PC-3 (cell line): ENCODE results near the gene AXIN2. TPM values are rescaled to one million over a fixed set of nuclear protein-coding genes. Genes with fewer than 3 reads are reported as not detected.

Experiments
- ATAC-seq: fragments of 200-7000 bp; cut with Tn5 transposase; 2 replicates; pipeline ENCODE4 v1.9.1; 2020; ENCODE audit warnings: mild to moderate bottlenecking, moderate library complexity
- BruUV-seq: library from RNA; stranded (reverse); fragments of 400-500 nt; replicated peaks from 2 replicates; lab custom pipeline; 2021; lab: Mats Ljungman, UMichigan
- CTCF ChIA-PET: fragments of 300-600 bp; sonication (Branson Sonifier 250); formaldehyde crosslinking; loops from one replicate; lab custom pipeline; 2022; ENCODE audit warnings: antibody characterized with exemption; lab: Charles Lee
- POLR2A ChIA-PET: fragments of 300-600 bp; sonication (Branson Sonifier 250); formaldehyde crosslinking; loops from one replicate; lab custom pipeline; 2022; ENCODE audit warnings: antibody characterized with exemption; ENCODE audit not compliant: unreplicated experiment; lab: Charles Lee
- DNase-seq: peaks from one replicate; pipeline ENCODE4 v3.0.0-alpha.2; 2015
- H2AFZ ChIP-seq: fragments of 300-600 bp; sonication (generic); 2 replicates; pipeline ENCODE4 v1.6.0; 2016; ENCODE audit warnings: antibody characterized with exemption, low read length
- H3F3A ChIP-seq: fragments of 300-600 bp; sonication (generic); one replicate; pipeline ENCODE4 v1.6.0; 2017; ENCODE audit warnings: antibody characterized with exemption, low read length, control low read depth, mild to moderate bottlenecking; ENCODE audit not compliant: unreplicated experiment
- H3K27ac ChIP-seq: fragments of 300-600 bp; sonication (generic); 2 replicates; pipeline ENCODE4 v1.5.1; 2016; ENCODE audit warnings: mild to moderate bottlenecking, low read length
- H3K27me3 ChIP-seq: fragments of 300-600 bp; sonication (generic); 2 replicates; pipeline ENCODE4 v1.6.1; 2016; ENCODE audit warnings: low read length, mixed read lengths
- H3K36me3 ChIP-seq: fragments of 300-600 bp; sonication (generic); 2 replicates; pipeline ENCODE4 v1.6.1; 2016; ENCODE audit warnings: low read depth, mixed run types, low read length, mixed read lengths
- H3K4me1 ChIP-seq: fragments of 300-600 bp; sonication (generic); 2 replicates; pipeline ENCODE4 v1.5.1; 2016; ENCODE audit warnings: low read length; ENCODE audit not compliant: insufficient read depth
- H3K4me2 ChIP-seq: fragments of 300-600 bp; sonication (generic); 2 replicates; pipeline ENCODE4 v1.6.0; 2016; ENCODE audit warnings: low read length
- H3K4me3 ChIP-seq: fragments of 300-600 bp; sonication (generic); 2 replicates; pipeline ENCODE4 v1.5.1; 2016; ENCODE audit warnings: mild to moderate bottlenecking, low read length, mixed read lengths
- H3K79me2 ChIP-seq: fragments of 300-600 bp; sonication (generic); 2 replicates; pipeline ENCODE4 v1.6.1; 2017; ENCODE audit warnings: low read length, mixed read lengths
- H3K9ac ChIP-seq: fragments of 300-600 bp; sonication (generic); 2 replicates; pipeline ENCODE4 v1.6.0; 2016; ENCODE audit warnings: mild to moderate bottlenecking, low read length
- H3K9me2 ChIP-seq: fragments of 300-600 bp; sonication (generic); replicated peaks from 2 replicates; pipeline ENCODE4 v1.6.1; 2016; ENCODE audit warnings: mixed run types, low read length, mixed read lengths
- H3K9me3 ChIP-seq: fragments of 300-600 bp; sonication (generic); 2 replicates; pipeline ENCODE4 v1.6.1; 2016; ENCODE audit warnings: low read length, mixed read lengths
- H4K20me1 ChIP-seq: fragments of 300-600 bp; sonication (generic); 2 replicates; pipeline ENCODE4 v1.6.1; 2016; ENCODE audit warnings: low read length, mixed read lengths
- EZH2 ChIP-seq: fragments of 300-600 bp; sonication (generic); IDR thresholded peaks from one replicate; pipeline ENCODE4 v1.6.1; 2017; ENCODE audit warnings: antibody characterized with exemption, mild to moderate bottlenecking, low read length; ENCODE audit not compliant: unreplicated experiment
- EZH2phosphoT487 ChIP-seq: fragments of 300-600 bp; sonication (generic); IDR thresholded peaks from 2 replicates; pipeline ENCODE4 v1.6.1; 2018; ENCODE audit warnings: mild to moderate bottlenecking, antibody characterized with exemption, low read length, borderline replicate concordance
- intact Hi-C: fragments of 100-400 bp; cut with micrococcal nuclease; formaldehyde crosslinking; loops from 2 replicates; pipeline ENCODE4 v1.9.0; 2023
- total RNA-seq: library from RNA; depleted of rRNA; stranded (reverse); fragments of >200 nt; gene quantifications from 2 replicates; pipeline ENCODE4 v1.2.3, GENCODE V29; 2014
- TF ChIP-seq, protein P1 (sequence below): fragments of 300-600 bp; sonication (generic); conservative IDR thresholded peaks from 2 replicates; pipeline ENCODE4 v1.5.1; 2017; ENCODE audit warnings: antibody characterized with exemption, low read depth, mild to moderate bottlenecking, low read length

AXIN2 gene
- total RNA-seq, 1 experiment from 2014 or later, result 2.0 TPM

GRCh38 chr17:65541453-65541852 is 20.0 kb downstream of the AXIN2 start:
- Histone ChIP-seq H3K4me2 (no peak overlapping the region), H3K4me3 (no peak overlapping the region), H3K9ac (no peak overlapping the region), H3F3A (no peaks in the 10 kb centered on the region), H3K27me3 (no peaks in the 10 kb centered on the region), H3K9me2 (no peaks in the 10 kb centered on the region), H3K79me2 (no peaks in the 10 kb centered on the region), H3K4me1 (peaks cover 11% of the 10 kb centered on the region), H4K20me1 (no peaks in the 10 kb centered on the region), H3K36me3 (no peaks in the 10 kb centered on the region), H2AFZ (no peak overlapping the region), H3K27ac (no peak overlapping the region), H3K9me3 (no peaks in the 10 kb centered on the region)
- no peak for TF ChIP-seq EZH2phosphoT487
- TF ChIP-seq, protein P1, sequence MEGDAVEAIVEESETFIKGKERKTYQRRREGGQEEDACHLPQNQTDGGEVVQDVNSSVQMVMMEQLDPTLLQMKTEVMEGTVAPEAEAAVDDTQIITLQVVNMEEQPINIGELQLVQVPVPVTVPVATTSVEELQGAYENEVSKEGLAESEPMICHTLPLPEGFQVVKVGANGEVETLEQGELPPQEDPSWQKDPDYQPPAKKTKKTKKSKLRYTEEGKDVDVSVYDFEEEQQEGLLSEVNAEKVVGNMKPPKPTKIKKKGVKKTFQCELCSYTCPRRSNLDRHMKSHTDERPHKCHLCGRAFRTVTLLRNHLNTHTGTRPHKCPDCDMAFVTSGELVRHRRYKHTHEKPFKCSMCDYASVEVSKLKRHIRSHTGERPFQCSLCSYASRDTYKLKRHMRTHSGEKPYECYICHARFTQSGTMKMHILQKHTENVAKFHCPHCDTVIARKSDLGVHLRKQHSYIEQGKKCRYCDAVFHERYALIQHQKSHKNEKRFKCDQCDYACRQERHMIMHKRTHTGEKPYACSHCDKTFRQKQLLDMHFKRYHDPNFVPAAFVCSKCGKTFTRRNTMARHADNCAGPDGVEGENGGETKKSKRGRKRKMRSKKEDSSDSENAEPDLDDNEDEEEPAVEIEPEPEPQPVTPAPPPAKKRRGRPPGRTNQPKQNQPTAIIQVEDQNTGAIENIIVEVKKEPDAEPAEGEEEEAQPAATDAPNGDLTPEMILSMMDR, result no peak
- ChIA-PET CTCF (no interaction called here), POLR2A (no interaction called here)
- no peak for ATAC-seq
- BruUV-seq, result no TSS peak
- no peak for DNase-seq
- intact Hi-C loops, result no loop called here

- CTCF ChIA-PET, result no interaction called here
- BruUV-seq, result no TSS peak
Measured at GRCh38 chr17:65539630-65540266, 21.7 kb downstream of the AXIN2 start.

More at GRCh38 chr17:65539630-65540266, 21.7 kb downstream of the AXIN2 start:
- H3K79me2 ChIP-seq, result no peaks in the 10 kb centered on the region
- no peak for TF ChIP-seq EZH2phosphoT487
- TF ChIP-seq, protein P1, result no peak
- TF ChIP-seq EZH2, result no peak
- H3K4me2 ChIP-seq, result no peak overlapping the region
- DNase-seq (no peak), ATAC-seq (no peak)
- POLR2A ChIA-PET, result no interaction called here
- no peaks in the 10 kb centered on the region for H4K20me1 ChIP-seq
- H3F3A ChIP-seq, result no peaks in the 10 kb centered on the region
- H3K9me2 ChIP-seq, result no peaks in the 10 kb centered on the region
- H3K4me3 ChIP-seq, result no peak overlapping the region
- H3K27me3 ChIP-seq, result no peaks in the 10 kb centered on the region
- H2AFZ ChIP-seq, result no peak overlapping the region
- no peaks in the 10 kb centered on the region for H3K9me3 ChIP-seq
- intact Hi-C loops, result no loop called here
- H3K4me1 ChIP-seq, result peaks cover 11% of the 10 kb centered on the region
- no peaks in the 10 kb centered on the region for H3K36me3 ChIP-seq
- H3K27ac ChIP-seq, result no peak overlapping the region
- H3K9ac ChIP-seq, result no peak overlapping the region
